ENCODE results near the gene MTHFD1L.
"Not testable (repeated sequence)": the region's sequence is repeated elsewhere in the genome, so short reads cannot be mapped to it uniquely, and the experiment has no call there.

The MTHFD1L gene

DNA sequence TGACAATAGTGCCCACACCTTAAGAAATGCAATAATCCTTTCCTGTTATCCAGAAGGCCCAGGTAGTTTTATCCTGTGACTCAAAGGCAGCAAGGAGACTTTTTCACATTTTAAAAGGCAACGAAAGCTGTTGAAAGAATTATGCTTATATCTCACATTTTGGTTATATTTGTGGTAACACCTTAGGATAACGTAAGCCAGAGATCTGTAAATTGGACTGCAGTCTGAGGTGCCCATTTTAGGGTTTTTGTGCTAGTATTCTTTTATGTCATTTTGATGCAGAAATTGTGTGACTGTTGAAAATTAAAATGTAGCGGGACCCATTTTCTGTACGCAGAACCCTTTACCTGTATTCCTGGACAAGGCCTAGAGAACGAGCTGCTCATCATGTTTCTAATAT lies 24.3 kb upstream of the MTHFD1L start:
- no peaks in the 10 kb centered on the region for H3K36me3 ChIP-seq (ENCODE audit: insufficient read depth)
- no peak overlapping the region for H2AFZ ChIP-seq (ENCODE audit: low read depth)
- no peak overlapping the region for H3K4me2 ChIP-seq
- H3K4me1 ChIP-seq (ENCODE audit: low read depth, poor library complexity, severe bottlenecking): no peaks in the 10 kb centered on the region
- H3K9ac ChIP-seq: no peak overlapping the region
- H3K27ac ChIP-seq: no peak overlapping the region
- H3K79me2 ChIP-seq (ENCODE audit: insufficient read depth, low read depth): no peaks in the 10 kb centered on the region
- no peak overlapping the region for H3K4me3 ChIP-seq (IDR thresholded peaks at IDR 0.05; ENCODE audit: insufficient read depth, low read depth, low read length)
- H4K20me1 ChIP-seq (ENCODE audit: insufficient read depth): no peaks in the 10 kb centered on the region
- no peaks in the 10 kb centered on the region for H3K27me3 ChIP-seq (ENCODE audit: insufficient read depth, low read depth)
- TF ChIP-seq, protein P1, sequence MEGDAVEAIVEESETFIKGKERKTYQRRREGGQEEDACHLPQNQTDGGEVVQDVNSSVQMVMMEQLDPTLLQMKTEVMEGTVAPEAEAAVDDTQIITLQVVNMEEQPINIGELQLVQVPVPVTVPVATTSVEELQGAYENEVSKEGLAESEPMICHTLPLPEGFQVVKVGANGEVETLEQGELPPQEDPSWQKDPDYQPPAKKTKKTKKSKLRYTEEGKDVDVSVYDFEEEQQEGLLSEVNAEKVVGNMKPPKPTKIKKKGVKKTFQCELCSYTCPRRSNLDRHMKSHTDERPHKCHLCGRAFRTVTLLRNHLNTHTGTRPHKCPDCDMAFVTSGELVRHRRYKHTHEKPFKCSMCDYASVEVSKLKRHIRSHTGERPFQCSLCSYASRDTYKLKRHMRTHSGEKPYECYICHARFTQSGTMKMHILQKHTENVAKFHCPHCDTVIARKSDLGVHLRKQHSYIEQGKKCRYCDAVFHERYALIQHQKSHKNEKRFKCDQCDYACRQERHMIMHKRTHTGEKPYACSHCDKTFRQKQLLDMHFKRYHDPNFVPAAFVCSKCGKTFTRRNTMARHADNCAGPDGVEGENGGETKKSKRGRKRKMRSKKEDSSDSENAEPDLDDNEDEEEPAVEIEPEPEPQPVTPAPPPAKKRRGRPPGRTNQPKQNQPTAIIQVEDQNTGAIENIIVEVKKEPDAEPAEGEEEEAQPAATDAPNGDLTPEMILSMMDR (conservative IDR thresholded peaks at IDR 0.05; ENCODE audit: low read depth, low read length): no peak

DNA sequence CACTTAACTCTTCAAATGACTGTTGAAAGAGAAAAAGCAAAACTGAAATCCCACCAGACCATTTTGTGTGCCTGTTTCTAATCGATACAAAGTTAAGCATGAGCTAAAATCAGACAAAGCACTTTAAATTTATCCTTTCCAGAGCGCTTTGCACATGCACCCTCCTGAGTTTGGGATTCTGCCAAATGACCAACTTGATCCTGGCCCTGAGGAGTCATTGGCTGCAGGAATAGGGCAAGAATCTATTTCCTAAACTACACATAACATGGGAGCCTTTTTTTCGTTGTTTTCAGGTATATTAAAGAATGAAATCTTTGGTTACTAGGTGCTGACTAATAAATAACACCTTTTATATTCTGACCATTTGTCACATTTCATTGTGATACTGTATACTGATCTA lies 23.8 kb upstream of the MTHFD1L start:
- H3K27me3 ChIP-seq (ENCODE audit: insufficient read depth, low read depth): no peaks in the 10 kb centered on the region
- no peak overlapping the region for H3K27ac ChIP-seq
- no peak overlapping the region for H3K9ac ChIP-seq
- H2AFZ ChIP-seq (ENCODE audit: low read depth): no peak overlapping the region
- H3K36me3 ChIP-seq (ENCODE audit: insufficient read depth): no peaks in the 10 kb centered on the region
- H3K4me1 ChIP-seq (ENCODE audit: low read depth, poor library complexity, severe bottlenecking): no peaks in the 10 kb centered on the region
- no peaks in the 10 kb centered on the region for H4K20me1 ChIP-seq (ENCODE audit: insufficient read depth)
- H3K4me3 ChIP-seq (IDR thresholded peaks at IDR 0.05; ENCODE audit: insufficient read depth, low read depth, low read length): no peak overlapping the region
- TF ChIP-seq, protein P1 (conservative IDR thresholded peaks at IDR 0.05; ENCODE audit: low read depth, low read length): no peak
- no peak overlapping the region for H3K4me2 ChIP-seq
- no peaks in the 10 kb centered on the region for H3K79me2 ChIP-seq (ENCODE audit: insufficient read depth, low read depth)

DNA sequence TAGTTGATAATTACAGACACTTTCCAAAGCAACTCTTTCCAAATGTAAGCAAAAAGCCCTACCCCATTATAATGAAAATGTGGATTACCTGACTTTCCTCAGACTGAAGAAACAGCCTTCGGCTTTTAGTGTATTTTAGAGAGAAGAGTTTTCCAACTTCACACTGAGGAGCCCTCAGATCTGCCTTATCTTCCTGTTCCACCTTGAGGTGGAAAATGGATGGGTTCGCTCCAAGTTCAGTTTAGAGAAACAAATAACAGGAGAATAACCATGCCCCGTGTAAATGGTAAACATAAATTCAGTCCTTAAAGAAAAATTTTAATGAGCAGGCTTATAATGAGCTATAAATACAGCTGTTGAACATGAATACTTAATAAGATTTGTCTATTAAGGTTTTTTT lies 21.1 kb upstream of the MTHFD1L start:
- no peak overlapping the region for H2AFZ ChIP-seq (ENCODE audit: low read depth)
- H3K4me2 ChIP-seq: no peak overlapping the region
- no peaks in the 10 kb centered on the region for H3K79me2 ChIP-seq (ENCODE audit: insufficient read depth, low read depth)
- TF ChIP-seq, protein P1 (conservative IDR thresholded peaks at IDR 0.05; ENCODE audit: low read depth, low read length): no peak
- H3K27ac ChIP-seq: no peak overlapping the region
- no peaks in the 10 kb centered on the region for H3K36me3 ChIP-seq (ENCODE audit: insufficient read depth)
- H4K20me1 ChIP-seq (ENCODE audit: insufficient read depth): no peaks in the 10 kb centered on the region
- no peak overlapping the region for H3K4me3 ChIP-seq (IDR thresholded peaks at IDR 0.05; ENCODE audit: insufficient read depth, low read depth, low read length)
- H3K4me1 ChIP-seq (ENCODE audit: low read depth, poor library complexity, severe bottlenecking): no peaks in the 10 kb centered on the region
- no peaks in the 10 kb centered on the region for H3K27me3 ChIP-seq (ENCODE audit: insufficient read depth, low read depth)
- no peak overlapping the region for H3K9ac ChIP-seq

DNA sequence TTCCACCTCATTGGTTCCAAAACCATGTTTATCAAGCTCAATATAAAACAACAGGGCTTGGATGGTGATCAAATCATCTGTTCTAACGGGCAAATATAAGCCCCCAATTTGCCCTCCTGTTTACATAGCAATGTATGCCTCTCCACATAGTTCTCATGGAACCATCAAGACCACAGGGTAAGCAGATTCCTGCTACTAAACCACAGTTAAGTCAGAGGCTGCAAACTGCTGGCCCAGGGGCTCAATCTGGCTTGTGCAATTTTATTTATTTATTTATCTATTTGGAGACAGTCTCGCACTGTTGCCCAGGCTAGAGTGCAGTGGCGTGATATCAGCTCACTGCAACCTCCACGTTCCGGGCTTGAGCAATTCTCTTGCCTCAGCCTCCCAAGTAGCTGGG lies 18.9 kb upstream of the MTHFD1L start:
- Histone ChIP-seq H3K4me1 (ENCODE audit: low read depth, poor library complexity, severe bottlenecking) (no peaks in the 10 kb centered on the region), H3K27ac (no peak overlapping the region), H3K4me3 (IDR thresholded peaks at IDR 0.05; ENCODE audit: insufficient read depth, low read depth, low read length) (no peak overlapping the region), H3K4me2 (no peak overlapping the region), H3K36me3 (ENCODE audit: insufficient read depth) (no peaks in the 10 kb centered on the region), H3K9ac (no peak overlapping the region), H4K20me1 (ENCODE audit: insufficient read depth) (no peaks in the 10 kb centered on the region), H3K27me3 (ENCODE audit: insufficient read depth, low read depth) (no peaks in the 10 kb centered on the region), H3K79me2 (ENCODE audit: insufficient read depth, low read depth) (no peaks in the 10 kb centered on the region), H2AFZ (ENCODE audit: low read depth) (no peak overlapping the region)
- TF ChIP-seq, protein P1 (conservative IDR thresholded peaks at IDR 0.05; ENCODE audit: low read depth, low read length): no peak

DNA sequence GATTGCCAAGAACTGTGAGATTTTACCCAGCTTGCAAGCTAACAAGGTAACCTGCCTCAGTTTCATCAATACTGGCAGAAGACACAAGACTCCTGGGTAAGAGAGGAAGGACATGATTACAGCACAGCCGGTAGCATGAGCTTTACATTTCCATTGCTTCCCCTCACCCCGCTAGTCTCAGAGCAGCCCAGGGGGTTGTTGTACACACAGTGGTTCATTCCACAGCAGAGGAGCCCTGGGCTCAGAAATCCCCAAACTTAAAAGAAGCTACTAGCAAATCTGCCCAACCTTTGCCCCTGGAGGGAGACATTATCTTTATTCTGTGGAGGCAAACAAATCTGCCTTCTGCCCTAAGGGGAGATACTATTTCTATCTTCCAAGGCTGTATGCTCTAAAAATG lies 17.1 kb upstream of the MTHFD1L start:
- Histone ChIP-seq H3K4me2 (no peak overlapping the region), H3K4me3 (IDR thresholded peaks at IDR 0.05; ENCODE audit: insufficient read depth, low read depth, low read length) (no peak overlapping the region), H2AFZ (ENCODE audit: low read depth) (no peak overlapping the region), H3K4me1 (ENCODE audit: low read depth, poor library complexity, severe bottlenecking) (no peaks in the 10 kb centered on the region), H3K79me2 (ENCODE audit: insufficient read depth, low read depth) (no peaks in the 10 kb centered on the region), H3K27ac (no peak overlapping the region), H3K9ac (no peak overlapping the region), H3K27me3 (ENCODE audit: insufficient read depth, low read depth) (no peaks in the 10 kb centered on the region), H3K36me3 (ENCODE audit: insufficient read depth) (no peaks in the 10 kb centered on the region), H4K20me1 (ENCODE audit: insufficient read depth) (no peaks in the 10 kb centered on the region)
- TF ChIP-seq, protein P1 (conservative IDR thresholded peaks at IDR 0.05; ENCODE audit: low read depth, low read length): no peak

DNA sequence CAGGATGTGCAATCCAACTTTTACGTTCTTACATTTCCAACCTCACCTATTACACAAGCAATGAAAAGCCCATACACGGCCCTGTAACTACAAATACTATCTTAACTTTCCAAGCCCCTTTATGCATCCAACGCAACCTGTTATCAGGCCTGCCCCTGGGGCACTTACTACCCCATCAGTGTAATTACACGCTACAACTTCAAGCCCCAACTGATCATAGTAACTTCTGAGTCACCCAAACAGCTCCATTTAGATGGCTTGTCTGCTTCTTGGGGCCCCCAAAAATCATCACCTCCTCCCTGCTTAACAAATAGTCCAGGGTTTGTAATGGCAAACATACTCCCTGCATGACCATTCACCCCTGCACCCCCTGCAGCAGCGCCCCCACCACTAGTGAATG lies 11.1 kb upstream of the MTHFD1L start:
- not testable (repeated sequence) for H3K4me2 ChIP-seq; H3K36me3 ChIP-seq (ENCODE audit: insufficient read depth); H3K4me3 ChIP-seq (IDR thresholded peaks at IDR 0.05; ENCODE audit: insufficient read depth, low read depth, low read length)

DNA sequence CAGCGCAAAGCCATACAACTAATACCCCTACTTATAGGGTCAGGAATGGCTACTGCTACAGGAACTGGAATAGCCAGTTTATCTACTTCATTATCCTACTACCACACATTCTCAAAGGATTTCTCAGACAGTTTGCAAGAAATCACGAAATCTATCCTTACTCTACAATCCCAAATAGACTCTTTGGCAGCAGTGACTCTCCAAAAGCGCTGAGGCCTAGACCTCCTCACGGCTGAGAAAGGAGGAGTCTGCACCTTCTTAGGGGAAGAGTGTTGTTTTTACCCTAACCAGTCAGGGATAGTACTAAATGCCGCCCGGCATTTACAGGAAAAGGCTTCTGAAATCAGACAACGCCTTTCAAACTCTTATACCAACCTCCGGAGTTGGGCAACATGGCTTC lies 10.3 kb upstream of the MTHFD1L start:
- not testable (repeated sequence) for H3K4me2 ChIP-seq; H3K4me3 ChIP-seq (IDR thresholded peaks at IDR 0.05; ENCODE audit: insufficient read depth, low read depth, low read length)

More for the DNA sequence above, 11.1 kb upstream of the MTHFD1L start:
- not testable (repeated sequence) for H3K27me3 ChIP-seq (ENCODE audit: insufficient read depth, low read depth); H4K20me1 ChIP-seq (ENCODE audit: insufficient read depth); H3K9ac ChIP-seq; H2AFZ ChIP-seq (ENCODE audit: low read depth); H3K4me1 ChIP-seq (ENCODE audit: low read depth, poor library complexity, severe bottlenecking); H3K27ac ChIP-seq; H3K79me2 ChIP-seq (ENCODE audit: insufficient read depth, low read depth)

More for the DNA sequence above, 10.3 kb upstream of the MTHFD1L start:
- H3K4me1 ChIP-seq (ENCODE audit: low read depth, poor library complexity, severe bottlenecking); H3K27me3 ChIP-seq (ENCODE audit: insufficient read depth, low read depth); H3K79me2 ChIP-seq (ENCODE audit: insufficient read depth, low read depth); H3K27ac ChIP-seq; H3K36me3 ChIP-seq (ENCODE audit: insufficient read depth); H4K20me1 ChIP-seq (ENCODE audit: insufficient read depth); H3K9ac ChIP-seq; H2AFZ ChIP-seq (ENCODE audit: low read depth): not testable (repeated sequence)

Data from KMS-11 (cell line).